Femur (tissue), 1 donor: ENCODE measurements around the gene GGT1.
"Not testable (repeated sequence)": the region's sequence is repeated elsewhere in the genome, so short reads cannot be mapped to it uniquely, and the experiment has no call there.

Experiments used
- DNase-seq: peaks from one replicate; pipeline ENCODE4 v3.0.0-alpha.2; 2017

GGT1 gene

DNA sequence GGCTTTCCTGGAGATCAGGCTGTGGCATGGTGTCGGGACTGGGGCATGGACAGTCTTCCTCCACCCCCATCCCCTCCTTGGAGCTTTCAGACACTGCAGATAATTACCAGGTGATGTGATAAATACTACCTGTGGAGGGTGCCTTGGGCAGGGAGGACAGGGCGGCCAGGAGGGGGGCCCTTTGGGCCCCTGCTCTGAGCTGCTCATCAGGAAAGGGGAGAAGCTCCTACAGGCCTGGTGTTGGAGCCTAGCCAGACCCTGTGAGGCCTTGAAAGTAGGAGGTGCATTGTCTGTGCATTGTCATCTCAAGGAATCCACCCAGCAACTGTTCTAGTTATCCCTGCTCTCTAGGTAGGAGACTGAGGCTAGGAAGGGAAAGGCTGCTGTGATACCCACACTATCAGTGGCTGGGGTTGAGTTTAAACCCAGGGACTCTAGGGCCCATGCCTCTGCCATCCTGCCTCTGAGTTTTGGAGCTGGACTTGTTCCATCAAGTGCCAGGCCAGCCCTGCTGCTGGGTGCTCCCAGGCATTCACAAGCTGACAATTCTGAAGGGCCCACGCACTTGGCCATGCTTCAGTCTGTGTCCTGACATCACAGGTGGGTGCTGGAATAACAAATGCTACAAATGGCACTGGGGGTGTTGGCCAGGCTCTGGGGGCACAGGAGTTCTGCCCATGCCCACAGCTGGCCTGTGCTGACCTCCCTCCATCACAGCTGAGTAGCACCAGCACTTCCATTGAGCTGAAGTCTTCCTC, 2.9 kb upstream of the GGT1 start:
- not testable (repeated sequence) for DNase-seq

DNA sequence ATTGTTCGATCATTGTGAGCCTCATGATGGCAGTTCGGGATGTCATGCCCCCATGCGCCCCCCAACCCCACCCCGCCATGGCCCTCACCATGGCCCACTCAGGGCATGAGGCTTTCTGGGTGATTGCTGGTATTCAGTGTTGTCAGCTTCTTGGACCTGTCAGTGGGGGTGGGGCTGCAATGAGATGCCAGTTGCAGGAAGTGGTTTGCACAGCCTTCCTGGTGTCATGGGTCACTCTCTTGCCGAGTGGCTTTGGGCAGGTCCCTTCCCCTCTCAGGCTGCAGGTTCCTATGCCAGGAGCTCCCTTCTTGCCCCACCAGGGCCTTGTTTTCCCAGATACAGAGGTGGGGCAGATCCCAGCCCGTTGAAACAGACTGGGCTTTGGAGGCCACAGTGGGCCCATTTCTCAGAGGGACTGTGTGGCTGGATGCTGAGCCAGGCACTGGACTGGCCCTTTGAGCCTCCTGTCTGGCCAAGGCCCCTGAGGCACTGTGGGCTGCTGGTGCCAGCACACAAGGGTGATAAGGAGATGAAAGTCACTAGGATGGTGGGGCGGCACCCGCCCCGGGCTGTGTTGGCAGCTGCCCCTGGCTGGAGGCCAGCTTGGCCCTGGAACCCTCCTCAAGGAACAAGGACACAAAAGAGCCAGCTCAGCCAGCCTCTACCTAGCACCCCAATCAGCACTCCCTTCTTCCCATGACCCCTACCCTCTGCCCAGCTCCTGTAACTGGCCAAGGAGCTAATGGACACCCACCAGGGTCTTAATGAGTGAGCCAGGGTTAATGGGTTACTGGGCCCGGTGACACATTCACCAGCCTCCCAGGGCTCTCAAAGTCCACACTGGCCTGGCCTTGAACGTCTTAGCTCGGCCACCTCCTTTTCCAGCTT, 1.5 kb upstream of the GGT1 start:
- peak; percentile 27 for DNase-seq

DNA sequence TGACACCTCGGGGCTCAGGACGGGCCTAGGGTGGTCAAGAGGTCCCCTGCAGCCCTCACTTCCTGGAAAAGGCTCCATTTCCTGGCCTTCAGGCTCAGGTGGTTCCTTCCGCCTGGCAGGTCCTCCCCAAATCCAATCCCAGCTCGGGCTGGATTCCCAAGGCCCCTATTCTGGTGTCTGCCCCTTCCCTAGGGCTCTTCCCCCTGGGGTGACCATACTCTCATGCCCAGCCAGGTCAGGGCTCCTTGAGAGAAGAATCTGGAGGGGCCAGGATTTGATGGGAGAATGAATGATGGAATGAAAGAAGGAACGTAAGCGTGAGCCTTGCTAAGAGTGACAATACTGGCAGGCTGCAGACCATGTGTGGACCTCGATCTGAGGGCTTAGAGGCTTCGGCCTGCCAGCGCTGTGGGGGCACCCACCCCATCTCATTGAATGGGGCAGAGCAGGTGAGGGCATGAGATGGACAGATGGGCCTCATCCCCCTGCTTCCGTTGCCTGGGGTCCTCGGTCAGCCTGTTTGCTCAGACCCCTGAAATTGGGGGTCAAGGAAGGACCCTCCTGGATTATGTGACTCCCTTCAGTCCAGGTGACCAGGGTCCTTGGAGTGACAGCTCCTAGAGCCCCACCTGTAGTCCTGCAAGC, 766 bp upstream of the GGT1 start:
- not testable (repeated sequence) for DNase-seq

DNA sequence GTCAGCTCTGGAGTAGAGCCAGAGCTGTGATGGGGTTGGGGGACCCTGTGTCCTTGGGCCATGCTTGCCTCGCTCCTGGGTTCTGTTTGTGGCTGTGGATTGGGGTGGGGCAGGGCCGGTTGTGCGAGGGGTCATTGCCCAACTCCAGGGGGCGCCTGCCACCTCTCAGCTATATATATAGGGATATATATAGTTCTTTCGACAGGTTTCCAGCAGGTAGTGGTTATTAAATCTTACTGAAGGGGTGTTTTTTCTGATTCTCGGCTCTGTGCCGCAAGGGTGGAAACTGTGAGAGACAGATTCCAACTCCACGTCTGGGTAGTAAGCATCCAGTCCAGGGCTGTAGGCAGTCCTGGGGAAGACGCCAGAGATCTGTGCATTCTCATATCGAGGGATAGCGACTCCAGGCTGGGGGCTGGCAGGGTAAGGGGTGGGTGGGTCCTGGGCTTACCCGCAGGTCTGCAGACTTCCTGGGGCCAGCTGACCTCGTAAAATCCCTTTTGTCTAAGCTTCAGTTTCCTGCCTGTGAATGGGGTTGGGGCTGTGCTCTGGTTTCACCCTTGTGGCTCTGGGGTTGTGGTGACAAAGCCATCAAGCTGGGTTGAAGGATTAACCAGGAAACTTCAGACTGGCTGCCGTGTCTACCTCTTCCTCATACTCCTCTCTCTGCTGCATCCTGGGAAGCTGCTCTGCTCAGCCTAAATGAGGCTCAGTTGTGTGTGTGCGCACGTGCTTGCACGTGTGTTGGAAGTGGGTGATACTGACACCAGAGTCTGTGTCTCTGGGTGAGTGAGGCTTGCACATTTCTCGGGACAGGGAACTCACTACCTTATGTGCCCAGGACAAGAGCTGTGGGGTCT, 1.0 kb downstream of the GGT1 start:
- peak; percentile 33 for DNase-seq

DNA sequence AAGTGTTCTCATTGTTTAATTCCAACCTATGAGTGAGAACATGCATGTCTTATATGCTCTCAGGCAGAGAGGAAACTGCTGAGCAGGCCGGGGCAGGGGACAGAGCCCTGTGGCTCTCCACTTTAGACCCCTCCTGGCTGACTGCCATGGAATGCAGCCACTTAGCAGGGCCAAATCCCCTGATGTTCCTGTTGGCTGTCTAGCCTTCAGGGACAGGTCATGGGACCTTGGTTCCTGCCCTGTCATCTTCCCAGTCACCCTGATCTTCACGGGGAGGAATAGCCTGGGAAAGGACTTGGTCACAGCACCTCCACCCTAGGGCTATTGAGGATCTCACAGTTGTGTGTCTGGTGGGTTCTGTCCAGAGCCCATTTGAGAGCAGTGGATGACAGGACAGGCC, 3.3 kb downstream of the GGT1 start:
- DNase-seq: not testable (repeated sequence)

DNA sequence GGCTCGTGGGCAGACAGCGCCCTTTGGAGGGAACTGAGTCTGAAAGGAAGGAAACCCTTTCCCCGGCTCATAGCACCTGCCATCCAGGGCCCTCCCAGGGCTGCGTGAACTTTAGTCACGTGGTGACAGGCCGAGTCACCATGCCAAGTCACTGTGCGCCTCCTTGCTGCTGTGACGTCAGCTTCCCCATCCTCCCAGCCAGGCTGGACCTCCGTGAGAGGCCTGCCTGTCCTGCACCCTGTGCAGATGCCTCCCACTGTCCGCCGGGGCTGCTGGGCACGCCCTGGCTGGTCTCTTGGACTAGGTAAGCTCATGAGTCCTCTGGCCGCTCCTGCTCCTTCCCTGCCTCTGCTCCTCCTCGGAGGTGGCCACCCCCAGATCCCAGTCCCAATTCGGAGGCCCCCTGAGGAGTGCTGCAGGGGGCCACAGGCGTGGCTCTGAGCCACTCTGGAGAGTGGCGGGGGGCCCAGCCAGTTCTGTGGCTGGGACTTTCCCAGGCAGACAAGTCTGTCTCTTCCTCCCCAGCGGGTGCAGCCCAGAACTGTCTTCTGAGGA, 4.5 kb downstream of the GGT1 start:
- DNase-seq: peak; percentile 46

DNA sequence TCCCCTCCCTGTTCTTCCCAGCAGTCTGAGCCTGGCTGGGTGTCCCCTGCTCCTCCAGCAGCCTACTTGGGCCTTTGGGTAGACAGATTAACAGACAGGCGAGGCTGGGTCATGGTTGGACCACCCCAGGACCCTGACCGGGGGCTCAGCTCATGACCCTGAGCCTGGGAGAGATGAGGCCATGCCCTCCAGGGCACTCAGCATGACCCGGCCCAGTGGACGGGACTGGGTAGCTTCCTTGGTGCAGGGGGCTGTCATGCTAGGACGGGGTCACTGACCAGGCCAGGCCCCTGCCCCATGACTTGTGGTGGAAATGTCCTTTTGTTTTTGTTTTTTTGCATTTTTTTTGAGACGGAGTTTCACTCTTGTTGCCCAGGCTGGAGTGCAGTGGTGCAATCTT, 5.3 kb downstream of the GGT1 start:
- not testable (repeated sequence) for DNase-seq

DNA sequence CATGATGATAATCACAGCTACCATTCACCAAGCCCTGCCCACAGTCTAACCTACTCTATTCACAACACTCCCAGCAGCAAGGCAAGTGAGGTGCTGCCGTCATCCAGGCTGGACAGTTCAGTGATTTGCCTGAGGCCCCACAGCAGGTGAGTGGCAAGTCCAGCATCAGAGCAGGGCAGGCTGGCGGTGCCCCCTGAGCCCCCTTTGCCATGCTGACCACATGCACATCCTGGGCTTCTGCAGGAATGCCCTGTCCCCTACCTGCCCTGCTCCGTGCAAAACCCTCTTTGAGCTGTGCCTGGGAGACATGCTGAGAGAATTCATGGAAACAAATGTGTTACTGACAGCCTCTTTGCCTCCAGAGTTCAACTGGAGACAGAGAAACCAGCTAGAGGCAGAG, 6.9 kb downstream of the GGT1 start:
- not testable (repeated sequence) for DNase-seq

DNA sequence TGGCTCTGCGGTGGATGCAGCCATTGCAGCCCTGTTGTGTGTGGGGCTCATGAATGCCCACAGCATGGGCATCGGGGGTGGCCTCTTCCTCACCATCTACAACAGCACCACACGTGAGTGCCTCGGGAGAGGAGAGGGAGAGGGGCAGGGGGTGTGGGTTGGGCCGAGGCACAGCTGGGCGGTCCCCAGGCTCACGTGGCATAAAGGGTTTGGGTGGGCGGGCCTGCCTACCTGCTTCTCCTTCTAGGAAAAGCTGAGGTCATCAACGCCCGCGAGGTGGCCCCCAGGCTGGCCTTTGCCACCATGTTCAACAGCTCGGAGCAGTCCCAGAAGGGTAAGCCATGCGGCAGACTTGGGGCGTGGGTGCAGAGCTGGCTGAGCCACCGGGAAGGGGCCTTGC, 11.8 kb downstream of the GGT1 start:
- not testable (repeated sequence) for DNase-seq

DNA sequence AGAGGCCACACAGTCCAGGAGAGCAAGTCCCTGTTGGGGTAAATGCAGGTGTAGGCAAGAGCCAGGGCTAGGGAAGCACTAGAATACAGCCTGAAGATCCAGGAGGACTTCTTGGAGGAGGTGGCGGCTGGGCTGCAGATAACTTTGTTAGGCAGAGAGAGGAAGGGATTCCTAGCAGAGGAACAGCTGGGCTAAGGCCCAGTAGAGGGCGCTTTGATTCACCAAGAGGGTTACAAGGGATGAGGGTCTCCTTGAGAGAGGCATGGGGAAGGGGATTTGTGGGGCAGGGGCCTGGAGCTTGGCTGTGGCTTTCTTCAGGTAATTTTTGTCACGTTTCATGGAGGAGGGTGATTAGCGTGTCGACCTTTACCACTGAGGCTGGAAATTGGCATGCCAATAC, 18.3 kb downstream of the GGT1 start:
- DNase-seq: not testable (repeated sequence)

DNA sequence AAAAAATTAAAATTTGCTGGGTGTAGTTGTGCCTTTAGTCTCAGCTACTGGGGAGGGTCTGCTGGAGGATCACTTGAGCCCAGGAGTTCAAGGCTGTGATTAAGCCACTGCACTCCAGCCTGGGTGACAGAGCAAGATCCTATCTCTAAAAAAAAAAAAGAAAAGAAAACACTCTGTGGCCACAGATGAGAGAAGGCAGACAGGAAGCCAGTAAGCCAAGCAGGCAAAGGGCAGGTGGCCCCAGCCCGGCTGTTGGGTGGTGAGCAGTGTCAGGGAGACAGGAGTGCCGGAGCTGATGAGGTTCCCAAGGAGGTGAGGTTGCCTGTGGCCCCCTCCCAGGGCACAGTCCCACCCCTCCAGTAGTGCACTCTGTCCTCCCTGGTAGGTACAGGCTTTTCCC, 19.6 kb downstream of the GGT1 start:
- not testable (repeated sequence) for DNase-seq

DNA sequence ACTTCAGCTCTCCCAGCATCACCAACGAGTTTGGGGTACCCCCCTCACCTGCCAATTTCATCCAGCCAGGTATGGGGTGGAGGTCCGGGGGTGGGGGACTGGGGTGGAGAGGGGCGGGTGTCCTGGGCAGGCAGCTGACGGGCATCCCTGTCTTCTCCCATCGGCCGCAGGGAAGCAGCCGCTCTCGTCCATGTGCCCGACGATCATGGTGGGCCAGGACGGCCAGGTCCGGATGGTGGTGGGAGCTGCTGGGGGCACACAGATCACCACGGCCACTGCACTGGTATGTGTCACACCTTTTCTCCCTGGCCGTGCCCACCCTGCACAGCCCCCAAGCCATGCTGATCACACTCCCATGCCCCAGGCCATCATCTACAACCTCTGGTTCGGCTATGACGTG, 24.9 kb downstream of the GGT1 start:
- DNase-seq: not testable (repeated sequence)

DNA sequence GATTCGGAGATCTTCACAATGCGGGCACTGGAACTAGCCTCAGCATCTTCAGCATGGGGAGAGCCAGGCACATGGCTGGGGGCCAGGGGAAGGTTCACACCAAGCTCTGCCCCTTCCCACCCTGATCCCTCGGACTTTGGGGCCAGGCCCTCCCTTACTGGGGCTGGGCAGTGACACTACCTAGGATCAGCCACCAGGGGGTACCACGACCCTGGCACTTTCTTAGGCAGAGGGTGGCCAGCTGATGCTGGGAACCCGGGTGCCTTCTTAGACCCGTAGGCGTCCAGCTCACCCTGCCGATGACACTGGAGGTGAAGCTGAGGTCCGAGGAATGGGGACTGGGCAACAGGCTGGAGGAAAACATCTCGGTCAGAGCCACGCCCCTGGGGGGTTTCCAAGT, 26.1 kb downstream of the GGT1 start:
- DNase-seq: not testable (repeated sequence)

DNA sequence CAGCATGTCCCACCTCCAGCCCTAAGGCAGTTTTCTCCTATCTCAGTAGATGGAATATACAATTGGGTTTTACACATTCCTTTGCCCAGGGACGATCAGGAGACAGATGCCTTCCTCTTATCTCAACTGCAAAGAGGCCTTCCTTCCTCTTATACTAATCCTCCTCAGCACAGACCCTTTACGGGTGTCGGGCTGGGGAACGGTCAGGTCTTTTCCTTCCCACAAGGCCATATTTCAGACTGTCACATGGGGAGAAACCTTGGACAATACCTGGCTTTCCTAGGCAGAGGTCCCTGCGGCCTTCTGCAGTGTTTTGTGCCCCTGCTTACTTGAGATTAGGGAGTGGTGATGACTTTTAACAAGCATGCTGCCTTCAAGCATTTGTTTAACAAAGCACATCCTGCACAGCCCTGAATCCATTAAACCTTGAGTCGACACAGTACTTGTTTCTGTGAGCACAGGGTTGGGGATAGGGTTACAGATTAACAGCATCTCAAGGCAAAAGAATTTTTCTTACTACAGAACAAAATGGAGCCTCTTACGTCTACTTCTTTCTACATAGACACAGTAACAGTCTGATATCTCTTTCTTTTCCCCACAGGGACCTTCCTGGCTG, 27.9 kb downstream of the GGT1 start:
- DNase-seq: not testable (repeated sequence)

DNA sequence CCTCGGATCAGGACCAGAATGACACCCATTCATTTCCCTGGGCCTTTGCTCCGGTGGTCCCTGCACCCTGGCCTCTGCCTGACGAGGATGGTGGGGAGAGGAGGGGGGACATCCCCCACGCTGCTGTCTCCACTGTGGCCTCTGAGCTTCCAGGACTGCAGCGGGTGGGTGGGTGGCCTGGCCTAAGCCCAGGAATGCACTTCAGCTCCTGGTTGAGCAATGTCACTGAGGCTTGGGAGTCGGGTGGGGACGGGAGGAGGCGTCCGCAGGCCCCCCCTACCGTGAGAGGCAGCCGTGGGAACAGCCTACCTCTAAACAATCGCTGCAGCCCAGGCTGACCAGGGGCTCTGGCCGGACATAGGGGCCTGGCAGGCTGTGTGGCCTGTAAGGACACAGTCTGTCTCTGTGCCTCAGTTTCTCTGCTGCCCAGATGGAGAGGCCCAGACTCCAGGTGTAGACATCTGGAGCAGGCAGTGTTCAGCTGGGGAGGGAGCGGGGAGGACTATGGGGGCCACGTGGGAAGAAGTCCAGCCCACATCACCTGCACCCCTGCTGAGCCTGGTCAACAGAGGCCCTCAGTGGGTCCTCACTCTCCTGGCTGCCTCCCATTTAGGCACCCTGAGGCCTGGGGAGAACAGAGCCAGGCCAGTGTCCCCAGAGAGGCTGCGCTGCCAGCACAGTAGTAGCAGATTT, 28.6 kb downstream of the GGT1 start:
- DNase-seq: peak; percentile 41

DNA sequence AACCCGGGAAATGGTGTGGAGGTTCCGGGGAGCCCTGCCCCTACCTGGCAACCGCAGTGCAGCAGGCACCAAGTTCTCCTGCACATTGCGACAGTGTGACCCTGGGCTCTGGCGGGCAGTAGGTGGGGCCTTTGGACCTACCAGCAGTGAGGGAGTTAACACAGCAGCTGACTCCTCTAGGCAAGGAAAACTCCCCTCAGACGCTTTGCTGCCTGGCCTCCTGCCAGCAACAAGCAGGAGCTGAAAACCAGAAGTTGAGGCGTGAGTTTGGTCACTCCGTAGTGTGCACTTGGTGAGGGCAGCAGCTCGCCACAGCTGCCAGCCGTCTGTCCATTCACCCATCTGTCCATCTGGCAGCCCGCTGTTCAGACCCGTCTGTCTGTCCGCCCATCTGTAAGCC, 29.6 kb downstream of the GGT1 start:
- peak; percentile 35 for DNase-seq

DNA sequence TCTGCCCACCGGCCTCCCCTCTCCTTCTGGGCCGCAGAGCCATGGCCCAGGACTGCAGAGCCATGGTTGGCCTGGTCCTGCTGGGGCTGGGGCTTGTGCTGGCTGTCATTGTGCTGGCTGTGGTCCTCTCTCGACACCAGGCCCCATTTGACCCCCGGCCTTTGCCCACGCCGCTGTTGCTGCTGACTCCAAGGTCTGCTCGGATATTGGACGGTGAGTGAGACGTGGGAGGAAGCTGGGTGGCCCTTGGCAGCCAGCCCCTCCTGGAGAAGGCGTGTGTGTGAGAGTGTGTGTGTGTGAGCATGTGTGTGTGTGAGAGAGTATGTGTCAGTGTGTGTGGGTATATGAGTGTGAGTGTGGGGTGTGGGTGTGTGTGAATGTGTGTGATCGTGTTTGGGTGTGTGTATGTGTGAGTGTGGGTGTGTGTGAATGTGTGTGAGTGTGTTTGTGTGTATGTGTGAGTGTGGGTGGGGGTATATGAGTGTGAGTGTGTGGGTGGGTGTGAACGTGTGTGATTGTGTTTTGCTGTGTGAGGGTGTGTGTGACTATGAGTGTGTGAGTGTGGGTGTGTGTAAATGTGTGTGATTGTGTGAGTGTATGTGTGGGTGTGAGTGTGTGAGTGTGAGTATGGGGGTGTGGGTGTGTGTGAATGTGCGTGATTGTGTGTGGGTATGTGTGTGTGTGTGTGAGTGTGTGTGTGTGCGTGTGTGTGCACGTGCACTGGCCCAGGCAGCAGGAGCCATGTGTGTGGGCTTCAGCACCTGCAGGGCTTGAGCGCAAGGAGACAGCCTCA, 30.4 kb downstream of the GGT1 start:
- DNase-seq: peak; percentile 33

DNA sequence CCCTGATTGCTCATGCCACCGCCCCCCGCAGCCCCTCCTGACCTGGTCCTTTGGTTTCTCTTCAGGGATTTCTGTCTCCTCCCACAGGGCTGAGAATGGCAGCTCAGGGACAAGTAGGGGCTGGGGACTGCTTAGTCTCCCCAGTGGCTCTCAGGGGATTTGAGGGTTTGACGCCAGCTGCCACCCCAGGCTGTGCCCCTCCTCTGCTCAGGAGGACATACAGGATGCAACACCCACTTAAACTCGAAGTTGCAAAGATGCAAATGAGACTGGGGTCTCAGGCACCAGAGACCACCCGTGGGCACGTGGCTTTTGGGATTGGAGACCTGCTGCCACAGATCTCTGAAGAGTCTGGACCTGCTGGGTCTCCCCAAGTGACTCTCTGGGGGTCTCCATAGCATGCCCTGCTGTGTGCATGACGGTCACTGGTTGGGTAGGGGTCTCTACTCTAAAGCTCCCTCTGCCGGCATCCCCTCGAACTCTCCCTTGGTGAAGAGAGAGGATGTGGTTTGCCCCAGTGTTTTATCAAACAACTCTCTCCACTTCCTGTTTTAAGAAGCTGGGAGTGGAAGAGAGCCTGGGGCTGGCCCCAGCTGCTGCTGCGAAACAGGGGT, 31.9 kb downstream of the GGT1 start:
- DNase-seq: not testable (repeated sequence)

DNA sequence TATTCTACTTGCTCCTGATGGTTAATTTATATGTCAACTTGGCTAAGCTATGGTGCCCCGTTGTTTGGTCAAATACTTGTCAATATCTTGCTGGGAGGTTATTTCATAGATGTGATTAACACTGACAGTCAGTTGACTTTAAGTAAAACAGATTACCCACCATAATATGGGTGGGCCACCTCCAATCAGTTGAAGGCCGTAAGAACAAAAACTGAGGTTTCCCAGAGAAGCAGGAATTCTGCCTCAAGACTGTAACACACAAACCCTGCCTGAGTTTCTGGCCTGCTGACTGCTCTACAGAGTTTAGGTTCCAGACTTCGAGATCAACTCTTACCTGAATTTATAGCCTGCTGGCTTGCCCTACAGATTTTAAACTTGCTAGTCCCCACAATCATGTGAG, 33.5 kb downstream of the GGT1 start:
- DNase-seq: not testable (repeated sequence)

DNA sequence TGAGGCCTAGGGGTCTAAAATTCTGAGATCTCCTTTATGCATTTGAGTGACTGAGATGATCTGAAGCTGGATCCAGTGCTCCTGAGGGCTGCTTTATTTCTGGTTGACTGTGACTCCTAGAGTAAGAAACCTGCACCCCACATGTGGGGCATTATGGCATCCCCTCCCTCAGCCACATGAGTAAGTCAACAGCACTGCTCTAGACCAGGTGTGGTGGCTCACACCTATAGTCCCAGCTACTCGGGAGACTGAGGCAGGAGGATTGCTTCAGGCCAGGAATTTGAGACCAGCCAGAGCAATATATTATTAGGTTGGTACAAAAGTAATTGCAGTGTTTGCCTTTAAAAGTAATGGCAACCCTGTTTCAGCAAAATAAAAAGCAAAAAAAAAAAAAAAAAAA, 39.3 kb downstream of the GGT1 start:
- DNase-seq: not testable (repeated sequence)
